ENCODE data around the gene TNKS1BP1.

TNKS1BP1 gene

DNA sequence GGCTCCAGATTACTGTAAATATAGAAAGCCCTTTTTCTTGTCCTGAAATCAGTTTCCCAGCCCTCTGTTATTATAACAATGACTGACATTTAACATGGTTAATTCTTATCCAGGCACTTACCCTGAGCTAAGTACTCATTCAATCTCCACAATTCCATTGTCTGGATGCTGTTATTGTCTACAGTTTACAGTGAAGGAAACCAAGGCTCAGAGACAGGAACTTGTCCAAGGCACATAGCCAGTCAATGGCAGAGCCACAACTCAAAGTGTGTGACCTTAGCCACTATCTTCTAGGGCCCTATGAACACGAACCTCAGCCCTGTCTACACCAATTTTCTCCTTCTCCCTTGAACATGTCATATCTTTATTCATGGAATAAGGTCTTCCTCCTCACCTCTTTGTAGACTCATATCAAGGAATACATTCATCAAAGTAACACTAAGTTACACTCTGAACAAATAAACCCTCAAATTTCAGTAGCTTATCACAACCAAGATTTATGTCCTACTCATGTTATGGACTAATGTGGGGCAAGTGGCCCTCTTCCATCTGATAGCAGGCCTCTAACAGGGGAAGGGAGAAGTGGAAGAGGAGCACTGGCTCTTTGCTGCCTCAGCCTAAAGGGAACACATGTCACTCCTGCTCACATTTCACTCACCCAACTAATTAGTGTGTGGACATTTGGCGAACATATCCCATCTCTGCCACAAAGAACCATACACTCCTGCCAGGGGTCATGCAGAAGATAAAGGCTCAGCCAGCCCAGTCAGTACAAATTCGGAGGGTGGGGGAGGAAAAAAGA, 48.4 kb downstream of the TNKS1BP1 start:
- TF ChIP-seq FOXP2 (optimal IDR thresholded peaks at IDR 0.05; ENCODE audit: borderline replicate concordance, extremely low read depth, extremely low read length, insufficient read depth), result no peak
- TF ChIP-seq TAF1 (IDR thresholded peaks at IDR 0.05; ENCODE audit: borderline replicate concordance, insufficient read depth, low read length), result no peak
- no peak for TF ChIP-seq SIN3A (IDR thresholded peaks at IDR 0.05; ENCODE audit: borderline replicate concordance, insufficient read depth, low read length)
- no peak for TF ChIP-seq POLR2AphosphoS5 (IDR thresholded peaks at IDR 0.05; ENCODE audit: low read depth, low read length)
- TF ChIP-seq, protein P1, sequence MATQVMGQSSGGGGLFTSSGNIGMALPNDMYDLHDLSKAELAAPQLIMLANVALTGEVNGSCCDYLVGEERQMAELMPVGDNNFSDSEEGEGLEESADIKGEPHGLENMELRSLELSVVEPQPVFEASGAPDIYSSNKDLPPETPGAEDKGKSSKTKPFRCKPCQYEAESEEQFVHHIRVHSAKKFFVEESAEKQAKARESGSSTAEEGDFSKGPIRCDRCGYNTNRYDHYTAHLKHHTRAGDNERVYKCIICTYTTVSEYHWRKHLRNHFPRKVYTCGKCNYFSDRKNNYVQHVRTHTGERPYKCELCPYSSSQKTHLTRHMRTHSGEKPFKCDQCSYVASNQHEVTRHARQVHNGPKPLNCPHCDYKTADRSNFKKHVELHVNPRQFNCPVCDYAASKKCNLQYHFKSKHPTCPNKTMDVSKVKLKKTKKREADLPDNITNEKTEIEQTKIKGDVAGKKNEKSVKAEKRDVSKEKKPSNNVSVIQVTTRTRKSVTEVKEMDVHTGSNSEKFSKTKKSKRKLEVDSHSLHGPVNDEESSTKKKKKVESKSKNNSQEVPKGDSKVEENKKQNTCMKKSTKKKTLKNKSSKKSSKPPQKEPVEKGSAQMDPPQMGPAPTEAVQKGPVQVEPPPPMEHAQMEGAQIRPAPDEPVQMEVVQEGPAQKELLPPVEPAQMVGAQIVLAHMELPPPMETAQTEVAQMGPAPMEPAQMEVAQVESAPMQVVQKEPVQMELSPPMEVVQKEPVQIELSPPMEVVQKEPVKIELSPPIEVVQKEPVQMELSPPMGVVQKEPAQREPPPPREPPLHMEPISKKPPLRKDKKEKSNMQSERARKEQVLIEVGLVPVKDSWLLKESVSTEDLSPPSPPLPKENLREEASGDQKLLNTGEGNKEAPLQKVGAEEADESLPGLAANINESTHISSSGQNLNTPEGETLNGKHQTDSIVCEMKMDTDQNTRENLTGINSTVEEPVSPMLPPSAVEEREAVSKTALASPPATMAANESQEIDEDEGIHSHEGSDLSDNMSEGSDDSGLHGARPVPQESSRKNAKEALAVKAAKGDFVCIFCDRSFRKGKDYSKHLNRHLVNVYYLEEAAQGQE (IDR thresholded peaks at IDR 0.05; ENCODE audit: insufficient read depth in 1 of 2, low read depth in 2 of 2, low read length in 2 of 2), result no peak

DNA sequence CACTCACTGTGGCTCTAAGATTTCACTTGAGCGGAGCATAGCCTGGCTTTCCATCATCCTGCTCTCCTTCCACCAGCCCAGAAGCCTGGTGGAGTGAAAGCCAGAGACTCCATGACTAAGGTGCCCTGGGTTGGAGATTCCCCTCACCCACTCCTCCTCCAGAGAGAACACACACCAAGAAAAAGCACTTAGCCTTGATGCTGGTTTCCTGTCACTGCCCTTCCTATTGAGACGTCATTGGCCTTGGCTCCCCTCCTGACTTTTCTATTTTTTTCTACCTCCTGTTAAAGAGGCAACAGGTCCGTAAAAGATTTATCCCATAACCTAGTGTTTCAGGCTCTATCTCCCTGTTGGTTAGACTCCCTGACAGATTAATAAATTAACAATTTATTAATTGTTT, 49.2 kb downstream of the TNKS1BP1 start:
- no peak for TF ChIP-seq SIN3A (IDR thresholded peaks at IDR 0.05; ENCODE audit: borderline replicate concordance, insufficient read depth, low read length)
- no peak for TF ChIP-seq POLR2AphosphoS5 (IDR thresholded peaks at IDR 0.05; ENCODE audit: low read depth, low read length)
- TF ChIP-seq, protein P1 (IDR thresholded peaks at IDR 0.05; ENCODE audit: insufficient read depth in 1 of 2, low read depth in 2 of 2, low read length in 2 of 2), result no peak
- TF ChIP-seq FOXP2 (optimal IDR thresholded peaks at IDR 0.05; ENCODE audit: borderline replicate concordance, extremely low read depth, extremely low read length, insufficient read depth), result no peak
- TF ChIP-seq TAF1 (IDR thresholded peaks at IDR 0.05; ENCODE audit: borderline replicate concordance, insufficient read depth, low read length), result no peak

DNA sequence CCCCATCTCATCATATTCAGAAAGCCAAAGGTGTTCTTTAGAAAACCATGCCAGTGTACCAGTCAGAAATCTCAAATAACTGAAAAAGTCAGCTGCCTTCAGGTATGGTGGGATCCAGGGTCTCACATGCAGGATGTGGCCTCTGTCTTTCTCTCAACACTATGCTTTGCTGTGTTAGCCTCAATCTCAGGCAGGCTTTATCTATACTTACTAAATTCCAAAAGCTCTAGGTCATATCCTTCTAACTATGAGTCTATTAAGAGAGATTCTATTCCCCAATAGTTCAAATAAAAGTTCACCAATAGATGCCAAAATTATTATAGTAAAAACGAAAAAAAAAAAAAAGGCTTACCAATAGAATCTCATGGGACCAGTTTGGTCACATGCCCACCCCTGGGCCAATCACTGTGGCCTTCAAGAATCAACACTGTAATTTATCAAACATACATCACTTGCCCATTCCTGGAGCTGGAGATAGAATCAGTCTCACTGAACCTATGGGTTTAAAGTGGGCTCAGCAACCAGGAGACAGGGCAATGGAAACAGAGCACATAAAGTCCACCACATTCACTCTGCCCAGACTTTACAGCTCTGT, 49.8 kb downstream of the TNKS1BP1 start:
- no peak for TF ChIP-seq POLR2AphosphoS5 (IDR thresholded peaks at IDR 0.05; ENCODE audit: low read depth, low read length)

DNA sequence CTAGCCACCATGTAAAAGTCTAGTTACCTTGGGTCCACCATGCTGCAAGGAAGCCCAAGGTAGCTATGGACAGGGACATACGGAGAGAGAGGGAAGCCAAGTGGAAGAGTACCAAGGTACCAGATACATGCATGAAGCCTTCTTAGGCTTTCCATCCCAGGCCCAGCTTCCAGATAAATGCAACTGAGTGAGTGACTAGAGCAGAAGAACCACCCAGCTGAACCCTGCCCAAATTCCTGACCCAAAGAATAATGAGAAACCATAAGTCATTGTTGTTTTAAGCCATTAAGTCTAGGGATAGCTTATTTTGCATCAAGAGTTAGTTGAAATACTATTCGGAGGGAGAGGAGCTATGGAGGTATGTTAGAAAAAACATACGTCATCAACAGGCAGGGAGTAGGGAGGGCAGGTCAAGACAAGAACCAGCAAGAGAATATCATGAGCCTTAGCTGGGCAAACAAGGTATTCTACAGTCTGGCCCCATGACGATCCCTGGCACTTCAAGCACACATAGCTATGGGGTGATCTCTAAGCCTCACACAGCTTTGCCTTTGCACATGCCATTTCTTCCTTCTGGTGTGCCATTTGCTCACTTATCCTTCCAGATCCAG, 51.2 kb downstream of the TNKS1BP1 start:
- no peak for TF ChIP-seq FOXP2 (optimal IDR thresholded peaks at IDR 0.05; ENCODE audit: borderline replicate concordance, extremely low read depth, extremely low read length, insufficient read depth)

DNA sequence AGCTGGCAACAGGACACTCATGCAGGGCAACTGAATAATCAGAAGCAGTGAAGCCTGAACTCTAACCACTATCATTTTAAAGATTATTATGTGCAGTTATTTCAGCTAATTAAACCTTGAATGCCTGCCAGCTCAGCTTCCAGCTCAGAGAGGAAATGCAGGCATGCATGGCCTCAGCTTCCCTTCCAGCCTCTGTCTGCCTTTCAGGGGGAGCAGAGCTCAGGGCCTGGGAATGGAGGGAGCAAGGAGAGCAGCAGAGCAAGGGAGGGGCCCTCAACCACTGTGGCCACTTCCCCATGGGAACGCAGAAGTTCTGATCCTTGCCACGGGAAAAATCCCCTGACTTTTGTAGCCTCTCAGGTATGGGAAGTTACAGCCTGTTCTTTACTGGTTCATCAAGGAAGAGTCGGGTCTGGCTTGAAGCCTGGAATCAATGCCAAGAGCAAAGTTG, 55.2 kb downstream of the TNKS1BP1 start:
- TF ChIP-seq, protein P1 (IDR thresholded peaks at IDR 0.05; ENCODE audit: insufficient read depth in 1 of 2, low read depth in 2 of 2, low read length in 2 of 2), result peak in 1 of 2 experiments; percentile 35; a peak in 1 of 4 replicates
- no peak for TF ChIP-seq TAF1 (IDR thresholded peaks at IDR 0.05; ENCODE audit: borderline replicate concordance, insufficient read depth, low read length)
- no peak for TF ChIP-seq POLR2AphosphoS5 (IDR thresholded peaks at IDR 0.05; ENCODE audit: low read depth, low read length)
- no peak for TF ChIP-seq SIN3A (IDR thresholded peaks at IDR 0.05; ENCODE audit: borderline replicate concordance, insufficient read depth, low read length)
- no peak for TF ChIP-seq FOXP2 (optimal IDR thresholded peaks at IDR 0.05; ENCODE audit: borderline replicate concordance, extremely low read depth, extremely low read length, insufficient read depth)

DNA sequence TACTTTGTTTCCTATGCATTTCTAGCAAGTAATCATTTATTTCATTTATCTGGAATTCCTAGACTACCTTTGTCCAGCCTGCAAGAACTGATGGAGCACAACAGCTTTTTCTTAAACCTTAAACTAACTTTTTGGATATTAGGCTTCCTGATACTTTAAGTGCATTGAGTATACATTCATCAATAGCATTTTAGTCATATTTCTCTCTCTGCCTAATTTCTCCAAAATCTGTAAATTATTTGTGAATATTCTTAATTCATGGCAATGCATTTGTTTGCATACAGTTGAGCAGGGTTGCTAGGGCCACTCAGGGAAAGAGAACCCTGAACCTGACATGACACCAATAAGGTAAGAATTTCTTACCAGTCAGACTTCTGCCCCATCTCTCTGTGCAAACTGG, 58.6 kb downstream of the TNKS1BP1 start:
- TF ChIP-seq FOXP2 (optimal IDR thresholded peaks at IDR 0.05; ENCODE audit: borderline replicate concordance, extremely low read depth, extremely low read length, insufficient read depth), result no peak
- TF ChIP-seq, protein P1 (IDR thresholded peaks at IDR 0.05; ENCODE audit: insufficient read depth in 1 of 2, low read depth in 2 of 2, low read length in 2 of 2), result no peak
- TF ChIP-seq SIN3A (IDR thresholded peaks at IDR 0.05; ENCODE audit: borderline replicate concordance, insufficient read depth, low read length), result no peak
- no peak for TF ChIP-seq POLR2AphosphoS5 (IDR thresholded peaks at IDR 0.05; ENCODE audit: low read depth, low read length)
- TF ChIP-seq TAF1 (IDR thresholded peaks at IDR 0.05; ENCODE audit: borderline replicate concordance, insufficient read depth, low read length), result no peak
